GM12878 (cell line): ENCODE measurements around the gene NFATC1. TPM values are rescaled to one million over a fixed set of nuclear protein-coding genes. Genes with fewer than 3 reads are reported as not detected.

ENCODE experiments used
- ATAC-seq: fragments of 200-7000 bp; cut with Tn5 transposase; 3 replicates; pipeline ENCODE4 v1.9.1; 2020; ENCODE audit warnings: mild to moderate bottlenecking, moderate library complexity
- BruUV-seq: library from RNA; stranded (reverse); fragments of 400-500 nt; replicated peaks from 2 replicates; lab custom pipeline; 2021; lab: Mats Ljungman, UMichigan
- CTCF ChIA-PET: fragments of 300-600 bp; sonication (Branson Sonifier 250); formaldehyde crosslinking; extraction: SDS; loops from one replicate; lab custom pipeline; 2021; ENCODE audit warnings: inconsistent platforms; lab: Yijun Ruan, JAX
- POLR2A ChIA-PET: fragments of 350-600 bp; formaldehyde crosslinking; extraction: SDS; loops from one replicate; lab custom pipeline; 2021; ENCODE audit warnings: inconsistent platforms; lab: Charles Lee
- RAD21 ChIA-PET: fragments of 300-600 bp; sonication (Branson Sonifier 250); formaldehyde crosslinking; loops from one replicate; lab custom pipeline; 2023; ENCODE audit warnings: antibody characterized with exemption; ENCODE audit not compliant: unreplicated experiment; lab: Charles Lee
- SMC1A ChIA-PET: fragments of 300-600 bp; sonication (Branson Sonifier 250); formaldehyde crosslinking; loops from one replicate; lab custom pipeline; 2023; ENCODE audit not compliant: unreplicated experiment, uncharacterized antibody; lab: Charles Lee
- DNase-seq: peaks from one replicate; pipeline ENCODE4 v3.0.0-alpha.2; 2011; ENCODE audit warnings: low read depth, low spot score
- FAIRE-seq: peaks from 3 replicates; lab custom pipeline; 2011; peaks lifted over from hg19 to GRCh38; lab: Jason Lieb, UNC
- H2AFZ ChIP-seq: 2 replicates; pipeline ENCODE4 v1.6.0; 2011; ENCODE audit warnings: low read depth, low read length, control low read depth; ENCODE audit not compliant: control insufficient read depth
- H3K27ac ChIP-seq: 2 replicates; pipeline ENCODE4 v1.5.1; 2011; ENCODE audit warnings: control low read depth; ENCODE audit not compliant: control insufficient read depth, insufficient read depth
- H3K27me3 ChIP-seq, 2 experiments: replicated peaks in 1 of 2; 2 replicates each; pipeline versions ENCODE4 v1.6.0 to v1.6.1; 2011; ENCODE audit warnings: low read length in 1 of 2; ENCODE audit not compliant: control insufficient read depth in 2 of 2, insufficient read depth in 2 of 2
- H3K36me3 ChIP-seq, 2 experiments: 2 replicates each; pipeline ENCODE4 v1.5.1; 2011; ENCODE audit warnings: low read length in 1 of 2; ENCODE audit not compliant: control insufficient read depth in 2 of 2, insufficient read depth in 2 of 2
- H3K4me1 ChIP-seq: 2 replicates; pipeline ENCODE4 v1.6.1; 2011; ENCODE audit warnings: mild to moderate bottlenecking, low read length, moderate library complexity, mixed read lengths; ENCODE audit not compliant: control insufficient read depth, insufficient read depth
- H3K4me2 ChIP-seq: 2 replicates; pipeline ENCODE4 v1.6.0; 2011; ENCODE audit warnings: control low read depth; ENCODE audit not compliant: control insufficient read depth, insufficient read depth
- H3K4me3 ChIP-seq: fragments of 200-600 bp; sonication (generic); 2 replicates; pipeline ENCODE4 v1.5.1; 2016
- H3K79me2 ChIP-seq: 2 replicates; pipeline ENCODE4 v1.6.0; 2011; ENCODE audit warnings: low read length; ENCODE audit not compliant: control insufficient read depth, insufficient read depth
- H3K9ac ChIP-seq: 2 replicates; pipeline ENCODE4 v1.8.0; 2011; ENCODE audit warnings: low read length, control low read depth, mixed read lengths; ENCODE audit not compliant: control insufficient read depth, insufficient read depth
- H3K9me3 ChIP-seq: replicated peaks from 3 replicates; pipeline ENCODE4 v1.5.1; 2011; ENCODE audit warnings: mild to moderate bottlenecking, low read length; ENCODE audit not compliant: control insufficient read depth, insufficient read depth
- H4K20me1 ChIP-seq: 2 replicates; pipeline ENCODE4 v1.6.0; 2011; ENCODE audit not compliant: control insufficient read depth, insufficient read depth
- CHD1 ChIP-seq: IDR thresholded peaks from 2 replicates; pipeline ENCODE4 v1.6.1; 2012; ENCODE audit warnings: low read depth, low read length, improper control_type of control experiment
- GABPA ChIP-seq: IDR thresholded peaks from 2 replicates; pipeline ENCODE4 v1.6.1; 2014; ENCODE audit warnings: antibody characterized with exemption, low read depth, mild to moderate bottlenecking, inconsistent platforms
- HCFC1 ChIP-seq: fragments of 150-350 bp; IDR thresholded peaks from 2 replicates; pipeline ENCODE4 v1.6.1; 2014; ENCODE audit warnings: low read length
- MEF2A ChIP-seq: IDR thresholded peaks from 2 replicates; pipeline ENCODE4 v1.6.1; 2011; ENCODE audit warnings: low read depth, mild to moderate bottlenecking, low read length, moderate library complexity; ENCODE audit not compliant: insufficient read depth
- RAD51 ChIP-seq: fragments of 450-650 bp; IDR thresholded peaks from 2 replicates; pipeline ENCODE4 v1.6.1; 2016; ENCODE audit warnings: moderate library complexity, mild to moderate bottlenecking, inconsistent platforms
- RCOR1 ChIP-seq: conservative IDR thresholded peaks from 2 replicates; pipeline ENCODE4 v1.6.1; 2012; ENCODE audit warnings: low read depth, low read length, improper control_type of control experiment
- TAF1 ChIP-seq: IDR thresholded peaks from 2 replicates; pipeline ENCODE4 v1.6.1; 2011; ENCODE audit warnings: mild to moderate bottlenecking, low read depth, low read length, borderline replicate concordance
- TBL1XR1 ChIP-seq: IDR thresholded peaks from 2 replicates; pipeline ENCODE4 v1.6.1; 2012; ENCODE audit warnings: low read depth, low read length, improper control_type of control experiment
- ZNF217 ChIP-seq: fragments of 450-650 bp; IDR thresholded peaks from 2 replicates; pipeline ENCODE4 v1.6.1; 2017; ENCODE audit warnings: antibody characterized with exemption, mild to moderate bottlenecking
- ZNF24 ChIP-seq: fragments of 450-650 bp; IDR thresholded peaks from 2 replicates; pipeline ENCODE4 v1.6.1; 2017; ENCODE audit warnings: antibody characterized with exemption, mild to moderate bottlenecking
- WGBS: methylation state at CpG from one replicate; pipeline ENCODE4 v1.1.6; 2016; ENCODE audit warnings: low lambda C conversion rate; ENCODE audit not compliant: insufficient replicate concordance, insufficient coverage; ENCODE audit errors: missing lambda C conversion rate; 5-methylcytosine and 5-hydroxymethylcytosine counted together
- in situ Hi-C: fragments of 300-500 bp; cut with MboI; formaldehyde crosslinking; loops from 9 replicates; pipeline ENCODE4 v1.14.3; 2018; ENCODE audit warnings: mixed read lengths
- intact Hi-C: fragments of 100-400 bp; cut with micrococcal nuclease; formaldehyde crosslinking; loops from one replicate; pipeline ENCODE4 v1.14.2; 2022; ENCODE audit not compliant: unreplicated experiment
- polyA plus RNA-seq, 11 experiments: library from polyadenylated mRNA; depleted of rRNA in 4 of 11; unstranded in 6 of 11; stranded (reverse) in 5 of 11; fragments of >200 nt; fragmentation: Nextera tagmentation in 4 of 11; fragmentation: Illumina TruSeq in 1 of 11; extraction: Ambion mirVana in 4 of 11; extraction: Trizol in 1 of 11; gene quantifications; 1 replicate in 1 of 11; 2 replicates in 10 of 11; pipeline versions ENCODE4 v1.2.1 to v1.2.3, GENCODE V29; 2011 to 2016; ENCODE audit warnings: inconsistent platforms in 2 of 11, missing spikeins in 2 of 11, low read depth in 1 of 11
- total RNA-seq, 4 experiments: library from RNA; depleted of rRNA in 3 of 4; stranded (reverse); fragments of >200 nt in 3 of 4; fragmentation: Illumina TruSeq in 1 of 4; extraction: Trizol in 1 of 4; gene quantifications; 2 replicates each; pipeline versions ENCODE4 v1.2.1 to v1.2.3, GENCODE V29; 2013 to 2021
- TF ChIP-seq, protein P1 (sequence below): fragments of 450-650 bp; formaldehyde crosslinking; IDR thresholded peaks from 2 replicates; pipeline ENCODE4 v1.5.0; 2022; ENCODE audit warnings: mild to moderate bottlenecking, missing genetic modification characterization
- TF ChIP-seq, protein P2 (sequence below): IDR thresholded peaks from 2 replicates; pipeline ENCODE4 v1.6.1; 2012; ENCODE audit warnings: low read depth, low read length, improper control_type of control experiment
- TF ChIP-seq, protein P3 (sequence below): fragments of 450-650 bp; IDR thresholded peaks from 2 replicates; pipeline ENCODE4 v1.6.1; 2017; ENCODE audit warnings: mild to moderate bottlenecking

The NFATC1 gene
- total and polyA plus RNA-seq, 10 of the 15 experiments (the other 5 are each of a cell fraction or from before 2014, with no cell fraction given): 0.84 to 20.8 (median 5.1) TPM

DNA sequence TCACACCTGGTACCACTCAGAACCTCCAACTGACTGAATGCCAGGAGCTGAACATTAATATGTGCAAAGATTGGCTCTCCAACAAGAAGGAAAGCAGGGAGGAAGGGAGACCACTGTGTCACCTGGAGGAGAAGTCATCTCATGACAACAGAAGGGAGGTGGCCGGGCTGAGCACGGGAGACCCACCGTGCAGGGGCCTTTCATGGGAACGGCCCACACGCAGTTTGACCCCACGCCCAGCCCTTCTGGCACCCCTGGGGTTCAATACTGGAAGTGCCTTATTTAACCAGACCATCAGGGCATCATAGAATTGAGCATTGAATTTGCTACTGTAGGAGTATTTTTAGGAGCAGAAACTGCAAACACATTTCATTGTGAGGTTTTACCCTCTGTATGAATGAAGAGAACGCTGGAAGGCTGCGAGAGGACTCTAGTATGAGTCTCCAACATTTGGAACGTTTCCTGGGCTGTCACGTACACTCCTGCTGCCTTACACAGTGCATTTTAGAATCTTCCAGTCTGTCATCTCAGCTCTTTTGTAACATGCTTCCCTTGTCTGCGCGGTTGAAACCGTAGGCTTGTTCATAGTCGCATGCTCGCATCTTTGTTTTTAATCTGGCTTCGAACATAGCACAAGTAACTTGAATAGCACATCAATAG is 132.1 kb downstream of the NFATC1 start:
- RAD21 ChIA-PET: interaction anchor here (1.0 to 2.0 kb wide), 3 partner anchors 132 to 147 kb away, joined by 4 to 5 read pairs (median 5); partner anchors contain the start of gene NFATC1
- TF ChIP-seq ZNF24: no peak
- TF ChIP-seq TBL1XR1: no peak
- no peak for TF ChIP-seq GABPA
- TF ChIP-seq, protein P1, sequence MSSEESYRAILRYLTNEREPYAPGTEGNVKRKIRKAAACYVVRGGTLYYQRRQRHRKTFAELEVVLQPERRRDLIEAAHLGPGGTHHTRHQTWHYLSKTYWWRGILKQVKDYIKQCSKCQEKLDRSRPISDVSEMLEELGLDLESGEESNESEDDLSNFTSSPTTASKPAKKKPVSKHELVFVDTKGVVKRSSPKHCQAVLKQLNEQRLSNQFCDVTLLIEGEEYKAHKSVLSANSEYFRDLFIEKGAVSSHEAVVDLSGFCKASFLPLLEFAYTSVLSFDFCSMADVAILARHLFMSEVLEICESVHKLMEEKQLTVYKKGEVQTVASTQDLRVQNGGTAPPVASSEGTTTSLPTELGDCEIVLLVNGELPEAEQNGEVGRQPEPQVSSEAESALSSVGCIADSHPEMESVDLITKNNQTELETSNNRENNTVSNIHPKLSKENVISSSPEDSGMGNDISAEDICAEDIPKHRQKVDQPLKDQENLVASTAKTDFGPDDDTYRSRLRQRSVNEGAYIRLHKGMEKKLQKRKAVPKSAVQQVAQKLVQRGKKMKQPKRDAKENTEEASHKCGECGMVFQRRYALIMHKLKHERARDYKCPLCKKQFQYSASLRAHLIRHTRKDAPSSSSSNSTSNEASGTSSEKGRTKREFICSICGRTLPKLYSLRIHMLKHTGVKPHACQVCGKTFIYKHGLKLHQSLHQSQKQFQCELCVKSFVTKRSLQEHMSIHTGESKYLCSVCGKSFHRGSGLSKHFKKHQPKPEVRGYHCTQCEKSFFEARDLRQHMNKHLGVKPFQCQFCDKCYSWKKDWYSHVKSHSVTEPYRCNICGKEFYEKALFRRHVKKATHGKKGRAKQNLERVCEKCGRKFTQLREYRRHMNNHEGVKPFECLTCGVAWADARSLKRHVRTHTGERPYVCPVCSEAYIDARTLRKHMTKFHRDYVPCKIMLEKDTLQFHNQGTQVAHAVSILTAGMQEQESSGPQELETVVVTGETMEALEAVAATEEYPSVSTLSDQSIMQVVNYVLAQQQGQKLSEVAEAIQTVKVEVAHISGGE (CRISPR knock-in tag): no peak
- TF ChIP-seq, protein P2, sequence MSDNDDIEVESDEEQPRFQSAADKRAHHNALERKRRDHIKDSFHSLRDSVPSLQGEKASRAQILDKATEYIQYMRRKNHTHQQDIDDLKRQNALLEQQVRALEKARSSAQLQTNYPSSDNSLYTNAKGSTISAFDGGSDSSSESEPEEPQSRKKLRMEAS: no peak
- no peak for TF ChIP-seq MEF2A
- no peak for TF ChIP-seq HCFC1
- no peak for TF ChIP-seq TAF1
- no peak for TF ChIP-seq ZNF217
- TF ChIP-seq RCOR1: no peak
- no peak for TF ChIP-seq CHD1
- TF ChIP-seq, protein P3, sequence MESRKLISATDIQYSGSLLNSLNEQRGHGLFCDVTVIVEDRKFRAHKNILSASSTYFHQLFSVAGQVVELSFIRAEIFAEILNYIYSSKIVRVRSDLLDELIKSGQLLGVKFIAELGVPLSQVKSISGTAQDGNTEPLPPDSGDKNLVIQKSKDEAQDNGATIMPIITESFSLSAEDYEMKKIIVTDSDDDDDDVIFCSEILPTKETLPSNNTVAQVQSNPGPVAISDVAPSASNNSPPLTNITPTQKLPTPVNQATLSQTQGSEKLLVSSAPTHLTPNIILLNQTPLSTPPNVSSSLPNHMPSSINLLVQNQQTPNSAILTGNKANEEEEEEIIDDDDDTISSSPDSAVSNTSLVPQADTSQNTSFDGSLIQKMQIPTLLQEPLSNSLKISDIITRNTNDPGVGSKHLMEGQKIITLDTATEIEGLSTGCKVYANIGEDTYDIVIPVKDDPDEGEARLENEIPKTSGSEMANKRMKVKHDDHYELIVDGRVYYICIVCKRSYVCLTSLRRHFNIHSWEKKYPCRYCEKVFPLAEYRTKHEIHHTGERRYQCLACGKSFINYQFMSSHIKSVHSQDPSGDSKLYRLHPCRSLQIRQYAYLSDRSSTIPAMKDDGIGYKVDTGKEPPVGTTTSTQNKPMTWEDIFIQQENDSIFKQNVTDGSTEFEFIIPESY: no peak
- TF ChIP-seq RAD51: no peak
- TF ChIP-seq, all 136 proteins: peak for 0
- BruUV-seq: no TSS peak
- Histone ChIP-seq H3K4me1 (peaks cover 18% of the 10 kb centered on the region), H3K9ac (no peak overlapping the region), H4K20me1 (no peaks in the 10 kb centered on the region), H3K27ac (no peak overlapping the region), H3K36me3 (no peaks in the 10 kb centered on the region), H3K4me3 (no peak overlapping the region), H3K27me3 (no peaks in the 10 kb centered on the region), H2AFZ (no peak overlapping the region), H3K9me3 (no peaks in the 10 kb centered on the region), H3K4me2 (no peak overlapping the region), H3K79me2 (no peaks in the 10 kb centered on the region)
- POLR2A ChIA-PET: interaction anchor here (1.3 kb wide), 1 partner anchor 146 kb away, joined by 3 read pairs; no protein-coding TSS in a partner anchor
- DNase-seq (no peak), FAIRE-seq (peak; percentile 18), ATAC-seq (no peak)
- 82% methylated on average over 16 of the region's 16 CpGs for WGBS
- CTCF ChIA-PET: interaction anchor here (0.8 to 6.4 kb wide), 5 partner anchors 117 to 148 kb away, joined by 3 to 48 read pairs (median 6); partner anchors contain the start of gene NFATC1
- in situ Hi-C loops (no loop called here), intact Hi-C loops (loop anchor here (1.0 to 5.0 kb wide), 3 partner anchors 117 to 146 kb away; partner anchors contain the start of gene NFATC1)
- SMC1A ChIA-PET: interaction anchor here (1.1 to 1.9 kb wide), 5 partner anchors 85 to 148 kb away, joined by 3 to 8 read pairs (median 3); no protein-coding TSS in a partner anchor
